Keratinocyte (primary cell): ENCODE results near the gene ARL4D. TPM values are rescaled to one million over a fixed set of nuclear protein-coding genes. Genes with fewer than 3 reads are reported as not detected.

ENCODE experiments used
- DNase-seq: peaks from one replicate; pipeline ENCODE4 v3.0.0-alpha.2; 2011; ENCODE audit warnings: low read depth, missing footprints, low spot score
- FAIRE-seq: peaks from 2 replicates; lab custom pipeline; 2011; peaks lifted over from hg19 to GRCh38; lab: Jason Lieb, UNC
- H2AFZ ChIP-seq: 2 replicates; pipeline ENCODE4 v1.6.0; 2012; ENCODE audit warnings: low read length, control low read depth, inconsistent platforms; ENCODE audit not compliant: control insufficient read depth
- H3K27ac ChIP-seq: 2 replicates; pipeline ENCODE4 v1.5.1; 2011; ENCODE audit warnings: low read length; ENCODE audit not compliant: control insufficient read depth, insufficient read depth
- H3K27me3 ChIP-seq: 3 replicates; pipeline ENCODE4 v1.6.0; 2011; ENCODE audit warnings: low read length; ENCODE audit not compliant: control insufficient read depth, insufficient read depth; ENCODE audit errors: extremely low read depth
- H3K36me3 ChIP-seq, 2 experiments: 2 replicates in 1 of 2; 3 replicates in 1 of 2; pipeline ENCODE4 v1.5.1; 2011; ENCODE audit warnings: low read length in 2 of 2, mild to moderate bottlenecking in 1 of 2; ENCODE audit not compliant: control insufficient read depth in 2 of 2, insufficient read depth in 2 of 2; ENCODE audit errors: extremely low read depth in 1 of 2
- H3K4me1 ChIP-seq: 3 replicates; pipeline ENCODE4 v1.5.1; 2011; ENCODE audit warnings: low read length; ENCODE audit not compliant: control insufficient read depth, insufficient read depth; ENCODE audit errors: extremely low read depth
- H3K4me2 ChIP-seq: 3 replicates; pipeline ENCODE4 v1.6.0; 2011; ENCODE audit warnings: low read depth, low read length; ENCODE audit not compliant: control insufficient read depth, insufficient read depth; ENCODE audit errors: extremely low read depth
- H3K4me3 ChIP-seq, 3 experiments: fragments of 200-600 bp in 1 of 3; sonication (generic) in 1 of 3; 2 replicates in 2 of 3; 3 replicates in 1 of 3; pipeline ENCODE4 v1.5.1; 2011 to 2016; ENCODE audit warnings: low read length in 3 of 3, mild to moderate bottlenecking in 3 of 3, control low read depth in 2 of 3, inconsistent platforms in 1 of 3, low read depth in 1 of 3, mixed read lengths in 1 of 3, mixed run types in 1 of 3, moderate library complexity in 1 of 3; ENCODE audit not compliant: control insufficient read depth in 2 of 3, insufficient read depth in 2 of 3; ENCODE audit errors: extremely low read depth in 1 of 3
- H3K79me2 ChIP-seq: 2 replicates; pipeline ENCODE4 v1.6.0; 2012; ENCODE audit warnings: low read length; ENCODE audit not compliant: control insufficient read depth, insufficient read depth
- H3K9ac ChIP-seq: 3 replicates; pipeline ENCODE4 v1.6.0; 2011; ENCODE audit warnings: low read length; ENCODE audit not compliant: control insufficient read depth, insufficient read depth; ENCODE audit errors: extremely low read depth
- H3K9me1 ChIP-seq: 3 replicates; pipeline ENCODE4 v1.6.0; 2011; ENCODE audit warnings: low read length; ENCODE audit not compliant: control insufficient read depth, insufficient read depth; ENCODE audit errors: extremely low read depth
- H3K9me3 ChIP-seq: 2 replicates; pipeline ENCODE4 v1.5.1; 2012; ENCODE audit warnings: low read depth, low read length; ENCODE audit not compliant: control insufficient read depth
- H4K20me1 ChIP-seq: 3 replicates; pipeline ENCODE4 v1.6.0; 2011; ENCODE audit warnings: low read length; ENCODE audit not compliant: control insufficient read depth, insufficient read depth; ENCODE audit errors: extremely low read depth
- EZH2 ChIP-seq: IDR thresholded peaks from one replicate; pipeline ENCODE4 v1.6.1; 2012; ENCODE audit warnings: inconsistent platforms, mild to moderate bottlenecking, low read length, moderate library complexity
- dilution Hi-C: fragments of 300-500 bp; cut with MboI; formaldehyde crosslinking; loops from one replicate; pipeline ENCODE4 v1.7.0; 2020; ENCODE audit warnings: low sequenced_read_pairs; ENCODE audit not compliant: extremely low pct_ligation_motif_present
- polyA plus RNA-seq, 5 experiments: library from polyadenylated mRNA; depleted of rRNA in 3 of 5; stranded (reverse) in 3 of 5; stranded (forward) in 1 of 5; unstranded in 1 of 5; fragments of >200 nt; gene quantifications; 1 replicate in 1 of 5; 2 replicates in 3 of 5; 3 replicates in 1 of 5; pipeline versions ENCODE4 v1.2.1 to v1.2.3, GENCODE V29; 2011 to 2012; ENCODE audit warnings: missing spikeins in 2 of 5, low read depth in 1 of 5, low replicate concordance in 1 of 5
- TF ChIP-seq, protein P1 (sequence below), 3 experiments: IDR thresholded peaks in 1 of 3; conservative IDR thresholded peaks in 1 of 3; optimal IDR thresholded peaks in 1 of 3; 2 replicates in 2 of 3; 3 replicates in 1 of 3; pipeline versions ENCODE3 to v1.5.1; 2011; ENCODE audit warnings: low read length in 3 of 3, mild to moderate bottlenecking in 3 of 3, moderate library complexity in 2 of 3, control low read depth in 1 of 3, inconsistent platforms in 1 of 3; ENCODE audit not compliant: insufficient read depth in 2 of 3; ENCODE audit errors: extremely low read depth in 1 of 3

ARL4D gene
- polyA plus RNA-seq, 1 donor (not counting 4 experiments of a cell fraction or from before 2014, with no cell fraction given): 36.5 TPM

DNA sequence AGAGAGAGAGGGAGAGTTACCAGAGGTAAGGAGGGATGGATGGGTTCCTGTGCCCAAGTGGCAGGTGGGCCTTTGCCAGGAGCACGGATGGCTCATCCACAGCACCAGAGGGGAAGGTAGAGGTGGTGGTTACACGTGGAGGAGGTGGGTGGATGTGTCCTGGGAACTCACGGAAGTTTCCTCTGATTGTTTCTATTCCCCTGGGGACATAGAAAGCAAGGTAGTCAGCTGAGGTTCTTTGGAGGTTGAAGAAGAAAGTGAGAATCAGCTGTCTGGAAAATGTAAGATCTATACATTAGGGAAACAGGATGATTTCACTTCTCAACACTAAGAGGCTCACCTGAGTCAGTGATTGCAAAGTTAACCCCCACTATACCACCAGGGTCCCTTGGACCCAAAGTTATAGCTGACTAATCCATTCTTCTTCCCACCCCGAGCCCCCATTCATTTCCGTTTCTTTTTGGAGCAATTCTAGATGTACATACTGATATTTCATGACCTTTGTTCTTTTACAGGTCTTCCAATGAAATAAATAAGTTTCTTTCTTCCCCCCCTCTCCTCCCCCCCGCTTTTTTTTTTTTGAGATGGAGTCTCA, 27.5 kb upstream of the ARL4D start:
- dilution Hi-C loops: no loop called here
- Histone ChIP-seq H3K4me3 (no peak overlapping the region), H3K27ac (no peak overlapping the region), H3K9me1 (no peaks in the 10 kb centered on the region), H3K36me3 (no peaks in the 10 kb centered on the region), H3K9ac (no peak overlapping the region), H3K9me3 (no peaks in the 10 kb centered on the region), H3K4me1 (peaks cover 18% of the 10 kb centered on the region), H4K20me1 (no peaks in the 10 kb centered on the region), H2AFZ (no peak overlapping the region), H3K4me2 (no peak overlapping the region), H3K27me3 (no peaks in the 10 kb centered on the region), H3K79me2 (no peaks in the 10 kb centered on the region)
- TF ChIP-seq, protein P1, sequence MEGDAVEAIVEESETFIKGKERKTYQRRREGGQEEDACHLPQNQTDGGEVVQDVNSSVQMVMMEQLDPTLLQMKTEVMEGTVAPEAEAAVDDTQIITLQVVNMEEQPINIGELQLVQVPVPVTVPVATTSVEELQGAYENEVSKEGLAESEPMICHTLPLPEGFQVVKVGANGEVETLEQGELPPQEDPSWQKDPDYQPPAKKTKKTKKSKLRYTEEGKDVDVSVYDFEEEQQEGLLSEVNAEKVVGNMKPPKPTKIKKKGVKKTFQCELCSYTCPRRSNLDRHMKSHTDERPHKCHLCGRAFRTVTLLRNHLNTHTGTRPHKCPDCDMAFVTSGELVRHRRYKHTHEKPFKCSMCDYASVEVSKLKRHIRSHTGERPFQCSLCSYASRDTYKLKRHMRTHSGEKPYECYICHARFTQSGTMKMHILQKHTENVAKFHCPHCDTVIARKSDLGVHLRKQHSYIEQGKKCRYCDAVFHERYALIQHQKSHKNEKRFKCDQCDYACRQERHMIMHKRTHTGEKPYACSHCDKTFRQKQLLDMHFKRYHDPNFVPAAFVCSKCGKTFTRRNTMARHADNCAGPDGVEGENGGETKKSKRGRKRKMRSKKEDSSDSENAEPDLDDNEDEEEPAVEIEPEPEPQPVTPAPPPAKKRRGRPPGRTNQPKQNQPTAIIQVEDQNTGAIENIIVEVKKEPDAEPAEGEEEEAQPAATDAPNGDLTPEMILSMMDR (optimal IDR thresholded peaks at IDR 0.05 in 1 of 3, IDR thresholded peaks at IDR 0.05 in 1 of 3, conservative IDR thresholded peaks at IDR 0.05 in 1 of 3; ENCODE audit: extremely low read depth in 1 of 3, insufficient read depth in 2 of 3, low read length in 3 of 3): no peak
- TF ChIP-seq EZH2: no peak
- DNase-seq: no peak
- no peak for FAIRE-seq

DNA sequence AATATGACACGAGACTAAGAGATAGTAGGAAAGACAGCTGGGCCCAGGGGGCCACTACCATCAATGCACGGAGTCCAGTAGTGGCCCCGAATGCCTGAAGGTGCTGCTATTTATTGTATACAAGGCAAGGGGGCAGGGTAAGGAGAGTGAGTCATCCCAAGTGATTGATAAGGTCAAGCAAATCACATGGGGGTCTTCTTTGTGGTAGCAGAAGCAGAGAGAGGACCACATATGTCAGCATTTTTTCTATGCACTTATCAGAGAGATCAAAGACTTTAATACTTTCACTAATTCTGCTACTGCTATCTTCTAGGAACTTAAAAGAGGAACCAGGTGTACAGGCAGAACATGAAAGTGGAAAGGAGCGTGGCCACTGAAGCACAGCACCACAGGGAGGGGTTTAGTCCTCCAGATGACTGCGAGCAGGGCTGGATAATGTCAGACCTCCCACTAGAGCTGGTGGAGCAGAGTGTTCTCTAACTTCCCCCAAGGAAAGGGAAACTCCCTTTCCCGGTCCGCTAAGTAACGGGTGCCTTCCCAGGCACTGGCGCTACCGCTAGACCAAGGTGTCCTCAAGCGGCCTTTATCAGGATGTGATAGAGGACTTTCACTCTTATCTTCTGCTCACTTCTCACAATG, 26.4 kb upstream of the ARL4D start:
- FAIRE-seq (no peak), DNase-seq (no peak)
- Histone ChIP-seq H3K36me3 (no peaks in the 10 kb centered on the region), H2AFZ (no peak overlapping the region), H3K9me1 (no peaks in the 10 kb centered on the region), H4K20me1 (no peaks in the 10 kb centered on the region), H3K4me1 (peaks cover 16% of the 10 kb centered on the region), H3K9ac (no peak overlapping the region), H3K27ac (no peak overlapping the region), H3K9me3 (no peaks in the 10 kb centered on the region), H3K4me2 (no peak overlapping the region), H3K79me2 (no peaks in the 10 kb centered on the region), H3K27me3 (no peaks in the 10 kb centered on the region), H3K4me3 (no peak overlapping the region)
- dilution Hi-C loops: no loop called here
- no peak for TF ChIP-seq EZH2
